H9 (cell line): Measurements from ENCODE around the gene DDX1. TPM values are rescaled to one million over a fixed set of nuclear protein-coding genes. Genes with fewer than 3 reads are reported as not detected.

Experiments used
- DNase-seq: peaks from one replicate; pipeline ENCODE4 v3.0.0-alpha.2; 2017
- H2AFZ ChIP-seq: one replicate; pipeline ENCODE4 v1.6.1; 2013; ENCODE audit warnings: mild to moderate bottlenecking, low read length, control low read depth, moderate library complexity
- H2AK5ac ChIP-seq: 2 replicates; pipeline ENCODE4 v1.6.1; 2013; ENCODE audit warnings: low read length, control low read depth, mixed read lengths; ENCODE audit not compliant: insufficient read length
- H2BK120ac ChIP-seq: one replicate; pipeline ENCODE4 v1.6.1; 2013; ENCODE audit warnings: low read depth, mild to moderate bottlenecking, low read length, control low read depth, inconsistent platforms; ENCODE audit not compliant: poor library complexity, severe bottlenecking
- H2BK12ac ChIP-seq: 2 replicates; pipeline ENCODE4 v1.6.1; 2013; ENCODE audit warnings: low read length, control low read depth, mixed read lengths, low read depth; ENCODE audit not compliant: insufficient read length
- H2BK15ac ChIP-seq: 2 replicates; pipeline ENCODE4 v1.6.1; 2013; ENCODE audit warnings: low read depth, low read length, control low read depth
- H2BK20ac ChIP-seq: one replicate; pipeline ENCODE4 v1.6.1; 2013; ENCODE audit warnings: low read depth, mild to moderate bottlenecking, low read length, control low read depth, inconsistent platforms; ENCODE audit not compliant: poor library complexity, severe bottlenecking
- H2BK5ac ChIP-seq: 2 replicates; pipeline ENCODE4 v1.6.1; 2013; ENCODE audit warnings: low read length, control low read depth, mixed read lengths; ENCODE audit not compliant: insufficient read length
- H3K14ac ChIP-seq: 2 replicates; pipeline ENCODE4 v1.6.1; 2013; ENCODE audit warnings: low read length, control low read depth; ENCODE audit not compliant: insufficient read depth
- H3K18ac ChIP-seq: 2 replicates; pipeline ENCODE4 v1.6.1; 2013; ENCODE audit warnings: low read depth, mild to moderate bottlenecking, mixed read lengths, low read length, control low read depth; ENCODE audit not compliant: insufficient read length
- H3K23ac ChIP-seq: 2 replicates; pipeline ENCODE4 v1.6.1; 2013; ENCODE audit warnings: low read length, control low read depth, mixed read lengths, low read depth; ENCODE audit not compliant: insufficient read length
- H3K23me2 ChIP-seq: 2 replicates; pipeline ENCODE4 v1.6.1; 2013; ENCODE audit warnings: low read depth, mild to moderate bottlenecking, mixed read lengths, low read length, control low read depth; ENCODE audit not compliant: insufficient read length, poor library complexity, severe bottlenecking
- H3K27ac ChIP-seq: 2 replicates; pipeline ENCODE4 v1.5.1; 2013; ENCODE audit warnings: low read length, control low read depth, mixed read lengths, low read depth; ENCODE audit not compliant: insufficient read length
- H3K27me3 ChIP-seq: 2 replicates; pipeline ENCODE4 v1.6.1; 2013; ENCODE audit warnings: low read length, control low read depth, inconsistent platforms; ENCODE audit not compliant: insufficient read depth
- H3K4ac ChIP-seq: 2 replicates; pipeline ENCODE4 v1.6.1; 2013; ENCODE audit warnings: low read depth, mild to moderate bottlenecking, control low read depth, inconsistent platforms, low read length, moderate library complexity
- H3K4me1 ChIP-seq: 2 replicates; pipeline ENCODE4 v1.6.1; 2013; ENCODE audit warnings: low read length, control low read depth, inconsistent platforms; ENCODE audit not compliant: insufficient read depth
- H3K4me2 ChIP-seq: 2 replicates; pipeline ENCODE4 v1.6.1; 2013; ENCODE audit warnings: low read length, control low read depth, mixed read lengths; ENCODE audit not compliant: insufficient read length, insufficient read depth
- H3K56ac ChIP-seq: 2 replicates; pipeline ENCODE4 v1.6.1; 2013; ENCODE audit warnings: low read depth, mild to moderate bottlenecking, mixed read lengths, low read length, control low read depth; ENCODE audit not compliant: insufficient read length
- H3K79me1 ChIP-seq: 2 replicates; pipeline ENCODE4 v1.6.1; 2013; ENCODE audit warnings: low read depth, mild to moderate bottlenecking, moderate library complexity, low read length, control low read depth, inconsistent platforms; ENCODE audit not compliant: insufficient read depth, poor library complexity, severe bottlenecking
- H3K79me2 ChIP-seq: 2 replicates; pipeline ENCODE4 v1.6.1; 2013; ENCODE audit warnings: low read length, control low read depth, inconsistent platforms; ENCODE audit not compliant: insufficient read depth
- H3K9ac ChIP-seq: 2 replicates; pipeline ENCODE4 v1.6.1; 2013; ENCODE audit warnings: low read length, control low read depth, mixed read lengths; ENCODE audit not compliant: insufficient read length; ENCODE audit errors: extremely low read depth
- H3K9me3 ChIP-seq: one replicate; pipeline ENCODE4 v1.6.1; 2013; ENCODE audit warnings: low read depth, low read length, inconsistent platforms; ENCODE audit not compliant: control insufficient read depth
- H3T11ph ChIP-seq: one replicate; pipeline ENCODE4 v1.6.1; 2013; ENCODE audit warnings: mild to moderate bottlenecking, low read length, control low read depth, inconsistent platforms
- H4K20me1 ChIP-seq: one replicate; pipeline ENCODE4 v1.6.1; 2013; ENCODE audit not compliant: control insufficient read depth, insufficient read length, insufficient read depth
- H4K5ac ChIP-seq: 2 replicates; pipeline ENCODE4 v1.6.1; 2013; ENCODE audit warnings: low read depth, mild to moderate bottlenecking, mixed read lengths, low read length, control low read depth; ENCODE audit not compliant: insufficient read length
- H4K8ac ChIP-seq: replicated peaks from 2 replicates; pipeline ENCODE4 v1.6.1; 2013; ENCODE audit warnings: low read length, control low read depth, mixed read lengths, low read depth; ENCODE audit not compliant: insufficient read length
- H4K91ac ChIP-seq: 2 replicates; pipeline ENCODE4 v1.6.1; 2013; ENCODE audit warnings: low read depth, mild to moderate bottlenecking, moderate library complexity, mixed read lengths, low read length, control low read depth; ENCODE audit not compliant: insufficient read length
- H3K27ac Mint-ChIP-seq, 3 experiments: 2 replicates in 2 of 3; 3 replicates in 1 of 3; pipeline ENCODE4 v1.8.0; 2020 to 2021; ENCODE audit warnings: mixed read lengths in 3 of 3, mild to moderate bottlenecking in 1 of 3, moderate library complexity in 1 of 3
- H3K27me3 Mint-ChIP-seq: 2 replicates; pipeline ENCODE4 v1.8.0; 2021; ENCODE audit warnings: low read depth, mild to moderate bottlenecking, moderate library complexity, mixed read lengths
- H3K36me3 Mint-ChIP-seq, 3 experiments: 2 replicates in 2 of 3; 3 replicates in 1 of 3; pipeline ENCODE4 v1.8.0; 2020 to 2021; ENCODE audit warnings: low read depth in 3 of 3, mixed read lengths in 3 of 3; ENCODE audit not compliant: insufficient read depth in 1 of 3
- H3K4me1 Mint-ChIP-seq, 2 experiments: 2 replicates each; pipeline ENCODE4 v1.8.0; 2020; ENCODE audit warnings: mixed read lengths in 2 of 2
- H3K4me3 Mint-ChIP-seq, 2 experiments: 2 replicates in 1 of 2; 3 replicates in 1 of 2; pipeline ENCODE4 v1.8.0; 2020 to 2021; ENCODE audit warnings: mild to moderate bottlenecking in 2 of 2, mixed read lengths in 2 of 2, moderate library complexity in 1 of 2
- H3K9me3 Mint-ChIP-seq, 2 experiments: 2 replicates in 1 of 2; 3 replicates in 1 of 2; pipeline ENCODE4 v1.8.0; 2020; ENCODE audit warnings: mild to moderate bottlenecking in 2 of 2, mixed read lengths in 2 of 2, moderate library complexity in 1 of 2
- CTCF ChIP-seq: fragments of 200-600 bp; sonication (generic); conservative IDR thresholded peaks from 3 replicates; pipeline ENCODE4 v1.8.0; 2021; ENCODE audit warnings: antibody characterized with exemption, mild to moderate bottlenecking
- WGBS: extraction: QIAGEN DNeasy Blood & Tissue Kit; methylation state at CpG from one replicate; pipeline ENCODE4 v1.1.7; 2013; ENCODE audit warnings: missing lambda C conversion rate, low lambda C conversion rate, mixed read lengths; ENCODE audit not compliant: insufficient read length; ENCODE audit errors: extremely low coverage; 5-methylcytosine and 5-hydroxymethylcytosine counted together
- total RNA-seq: library from RNA; stranded (reverse); gene quantifications from 2 replicates; pipeline ENCODE4 v1.2.1, GENCODE V29; 2021

The DDX1 gene
- total RNA-seq, 1 experiment from 2014 or later: 120 TPM

- Histone ChIP-seq H3K79me2 (no peaks in the 10 kb centered on the region), H3K9ac (no peak overlapping the region), H3K4ac (no peak overlapping the region), H2BK20ac (no peak overlapping the region), H2AK5ac (no peak overlapping the region), H3K14ac (no peak overlapping the region), H2BK120ac (no peak overlapping the region), H4K5ac (no peak overlapping the region), H3T11ph (no peak overlapping the region), H2AFZ (no peak overlapping the region), H3K4me1 (no peaks in the 10 kb centered on the region), H3K4me2 (no peak overlapping the region), H4K8ac (no peak overlapping the region), H3K23me2 (no peaks in the 10 kb centered on the region), H3K9me3 (no peaks in the 10 kb centered on the region), H3K79me1 (no peaks in the 10 kb centered on the region), H3K56ac (no peak overlapping the region), H3K27me3 (no peaks in the 10 kb centered on the region), H2BK12ac (no peak overlapping the region), H3K27ac (no peak overlapping the region), H4K91ac (no peak overlapping the region), H2BK5ac (no peak overlapping the region), H2BK15ac (no peak overlapping the region), H3K23ac (no peak overlapping the region), H3K18ac (no peak overlapping the region), H4K20me1 (no peaks in the 10 kb centered on the region)
- H3K36me3 Mint-ChIP-seq: peaks cover 55 to 90% (median 86%) of the 10 kb centered on the region in 3 experiments
- H3K27me3 Mint-ChIP-seq: no peaks in the 10 kb centered on the region
- TF ChIP-seq CTCF: no peak
- no peaks in the 10 kb centered on the region for H3K4me1 Mint-ChIP-seq
- no peak for DNase-seq
- no CpG with 5 or more reads among the region's 8 CpGs for WGBS
- H3K27ac Mint-ChIP-seq: no peak overlapping the region
- no peak overlapping the region for H3K4me3 Mint-ChIP-seq
- no peaks in the 10 kb centered on the region for H3K9me3 Mint-ChIP-seq
These were observed 10.7 kb downstream of the DDX1 start for GRCh38 chr2:15602393-15602792.
